Activated CD8-positive, alpha-beta T cell treated with anti-CD3 and anti-CD28 coated beads for 36 hours (primary cell): ENCODE data around the gene METAP1D. TPM values are rescaled to one million over a fixed set of nuclear protein-coding genes. Genes with fewer than 3 reads are reported as not detected.

Experiments used
- ATAC-seq: fragments of 200-7000 bp; cut with Tn5 transposase; one replicate; pipeline ENCODE4 v1.10.0; 2021; ENCODE audit warnings: mild to moderate bottlenecking, moderate library complexity
- CTCF ChIA-PET: fragments of 350-600 bp; sonication (Branson Sonifier 250); formaldehyde crosslinking; loops from one replicate; lab custom pipeline; 2021; ENCODE audit warnings: antibody characterized with exemption; lab: Charles Lee
- POLR2A ChIA-PET: fragments of 350-600 bp; sonication (Branson Sonifier 250); formaldehyde crosslinking; loops from one replicate; lab custom pipeline; 2021; ENCODE audit warnings: antibody characterized with exemption; lab: Charles Lee
- DNase-seq: peaks from one replicate; pipeline ENCODE4 v3.0.0-alpha.2; 2020
- H3K27ac Mint-ChIP-seq: one replicate; pipeline ENCODE4 v1.8.0; 2021; ENCODE audit warnings: mild to moderate bottlenecking, mixed read lengths
- H3K27me3 Mint-ChIP-seq: one replicate; pipeline ENCODE4 v1.8.0; 2021; ENCODE audit warnings: mixed read lengths
- H3K36me3 Mint-ChIP-seq: one replicate; pipeline ENCODE4 v1.8.0; 2021; ENCODE audit warnings: low read depth, mixed read lengths
- H3K4me1 Mint-ChIP-seq: one replicate; pipeline ENCODE4 v1.8.0; 2021; ENCODE audit warnings: low read depth, mixed read lengths
- H3K4me3 Mint-ChIP-seq: one replicate; pipeline ENCODE4 v1.8.0; 2021; ENCODE audit warnings: mild to moderate bottlenecking, moderate library complexity, mixed read lengths
- H3K9me3 Mint-ChIP-seq: one replicate; pipeline ENCODE4 v1.8.0; 2021; ENCODE audit warnings: mixed read lengths
- intact Hi-C: fragments of 100-400 bp; cut with micrococcal nuclease; formaldehyde crosslinking; loops from one replicate; pipeline ENCODE4 v1.10.0; 2022
- total RNA-seq, 2 experiments: library from RNA; stranded (reverse); gene quantifications; one replicate each; pipeline ENCODE4 v1.2.3, GENCODE V29; 2021
- TF ChIP-seq, protein P1 (sequence below): fragments of 200-600 bp; IDR thresholded peaks from one replicate; pipeline ENCODE4 v1.8.0; 2022; ENCODE audit warnings: antibody characterized with exemption, mild to moderate bottlenecking

METAP1D gene
- total RNA-seq, 2 experiments from 2014 or later = 5.4 to 8.8 TPM

DNA sequence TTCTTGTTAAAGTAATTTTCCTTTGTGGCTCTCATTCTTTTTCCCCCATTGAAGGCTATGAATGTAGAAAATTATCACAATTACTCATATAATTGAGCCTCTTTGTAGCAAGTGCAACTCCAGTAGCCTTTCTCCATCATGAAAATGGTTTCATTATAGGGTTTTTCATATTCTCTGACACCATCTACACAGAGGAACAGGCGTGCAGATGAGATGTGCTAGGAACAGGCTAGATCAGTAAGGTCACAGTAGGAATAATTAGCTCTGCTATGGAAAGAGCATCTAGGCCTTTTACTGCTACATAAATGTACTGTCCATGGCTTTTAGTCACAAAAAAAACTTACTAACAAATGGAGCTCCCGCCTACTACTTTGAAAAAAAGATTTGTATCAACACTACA, 73.0 kb downstream of the METAP1D start:
- no peak overlapping the region for H3K4me3 Mint-ChIP-seq
- POLR2A ChIA-PET = no interaction called here

DNA sequence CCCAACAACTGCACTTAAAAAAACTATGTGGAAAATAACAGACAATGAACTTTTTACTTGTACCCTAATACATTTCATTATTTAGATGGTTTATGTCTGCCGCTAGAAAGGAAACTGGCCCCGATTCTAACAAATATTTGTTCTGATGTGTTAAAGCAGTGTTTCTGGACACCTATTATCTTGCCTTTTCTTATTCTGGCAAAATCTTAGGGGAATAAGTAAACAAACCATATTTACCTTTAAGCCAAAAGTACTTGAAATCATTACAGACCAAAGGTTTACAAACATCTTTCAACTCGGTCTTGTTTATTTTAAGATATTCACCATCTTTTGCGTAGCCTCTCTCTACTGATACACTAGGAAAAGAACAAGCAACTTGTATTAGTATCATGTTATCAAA, 73.8 kb downstream of the METAP1D start:
- ChIA-PET POLR2A (no interaction called here), CTCF (interaction anchor here (0.8 kb wide), 1 partner anchor 35 kb away, joined by 3 read pairs; no protein-coding TSS in a partner anchor)
- Mint-ChIP-seq H3K27me3 (peaks cover 16% of the 10 kb centered on the region), H3K4me1 (no peaks in the 10 kb centered on the region), H3K36me3 (peaks cover 11% of the 10 kb centered on the region), H3K27ac (no peak overlapping the region), H3K9me3 (no peaks in the 10 kb centered on the region), H3K4me3 (no peak overlapping the region)
- TF ChIP-seq, protein P1, sequence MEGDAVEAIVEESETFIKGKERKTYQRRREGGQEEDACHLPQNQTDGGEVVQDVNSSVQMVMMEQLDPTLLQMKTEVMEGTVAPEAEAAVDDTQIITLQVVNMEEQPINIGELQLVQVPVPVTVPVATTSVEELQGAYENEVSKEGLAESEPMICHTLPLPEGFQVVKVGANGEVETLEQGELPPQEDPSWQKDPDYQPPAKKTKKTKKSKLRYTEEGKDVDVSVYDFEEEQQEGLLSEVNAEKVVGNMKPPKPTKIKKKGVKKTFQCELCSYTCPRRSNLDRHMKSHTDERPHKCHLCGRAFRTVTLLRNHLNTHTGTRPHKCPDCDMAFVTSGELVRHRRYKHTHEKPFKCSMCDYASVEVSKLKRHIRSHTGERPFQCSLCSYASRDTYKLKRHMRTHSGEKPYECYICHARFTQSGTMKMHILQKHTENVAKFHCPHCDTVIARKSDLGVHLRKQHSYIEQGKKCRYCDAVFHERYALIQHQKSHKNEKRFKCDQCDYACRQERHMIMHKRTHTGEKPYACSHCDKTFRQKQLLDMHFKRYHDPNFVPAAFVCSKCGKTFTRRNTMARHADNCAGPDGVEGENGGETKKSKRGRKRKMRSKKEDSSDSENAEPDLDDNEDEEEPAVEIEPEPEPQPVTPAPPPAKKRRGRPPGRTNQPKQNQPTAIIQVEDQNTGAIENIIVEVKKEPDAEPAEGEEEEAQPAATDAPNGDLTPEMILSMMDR = no peak
- ATAC-seq (no peak), DNase-seq (no peak)
- intact Hi-C loops = no loop called here

More for the DNA sequence above, 73.0 kb downstream of the METAP1D start:
- Mint-ChIP-seq H3K27me3 (peaks cover 11% of the 10 kb centered on the region), H3K36me3 (peaks cover 11% of the 10 kb centered on the region), H3K27ac (no peak overlapping the region), H3K9me3 (no peaks in the 10 kb centered on the region), H3K4me1 (no peaks in the 10 kb centered on the region)
- DNase-seq (no peak), ATAC-seq (no peak)
- CTCF ChIA-PET = interaction anchor here (0.8 kb wide), 1 partner anchor 36 kb away, joined by 3 read pairs; no protein-coding TSS in a partner anchor
- TF ChIP-seq, protein P1 = no peak
- intact Hi-C loops = no loop called here

DNA sequence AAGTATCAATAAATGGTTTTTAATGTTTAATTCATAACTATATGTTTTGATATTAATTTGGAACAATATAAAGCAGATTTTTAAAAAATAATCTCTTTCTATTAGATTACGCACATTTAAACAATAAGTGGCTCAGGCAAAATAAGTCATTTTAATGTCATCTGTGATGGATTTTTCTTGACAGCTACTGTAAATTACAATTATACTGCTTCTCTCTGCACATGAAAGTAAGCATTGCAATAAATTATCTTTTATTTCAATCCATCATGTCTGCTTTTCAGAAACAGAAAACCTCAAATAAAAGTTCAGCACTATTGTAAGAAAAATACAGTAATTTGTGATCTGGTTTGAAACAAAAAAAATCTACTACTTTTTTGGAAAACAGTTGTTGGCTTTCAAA, 74.5 kb downstream of the METAP1D start:
- DNase-seq = no peak
- Mint-ChIP-seq H3K4me1 (no peaks in the 10 kb centered on the region), H3K4me3 (no peak overlapping the region), H3K9me3 (no peaks in the 10 kb centered on the region), H3K27ac (no peak overlapping the region), H3K36me3 (peaks cover 7% of the 10 kb centered on the region), H3K27me3 (peaks cover 20% of the 10 kb centered on the region)
- intact Hi-C loops = no loop called here
- CTCF ChIA-PET = no interaction called here
- ATAC-seq = no peak
- TF ChIP-seq, protein P1 = no peak
- POLR2A ChIA-PET = no interaction called here

DNA sequence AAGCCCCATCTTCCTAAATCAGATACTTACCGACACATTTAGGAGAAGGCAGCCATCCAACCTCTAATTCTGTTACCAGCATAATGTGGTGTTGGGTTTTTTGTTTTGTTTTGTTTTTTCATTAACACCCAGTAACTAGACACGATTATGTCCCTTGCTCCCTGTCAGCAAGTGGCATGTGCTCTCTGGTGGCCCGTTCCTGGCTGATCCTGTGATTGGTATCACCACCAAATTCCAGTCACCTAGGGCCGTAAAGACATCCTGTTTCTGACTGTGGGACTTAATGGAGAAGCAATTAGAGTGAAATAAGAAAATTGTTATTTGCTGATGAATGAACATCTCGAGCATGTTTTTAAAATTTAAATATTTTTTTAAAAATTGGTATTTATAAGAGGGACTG, 79.7 kb downstream of the METAP1D start:
- Mint-ChIP-seq H3K36me3 (peaks cover 6% of the 10 kb centered on the region), H3K4me3 (no peak overlapping the region), H3K27me3 (peaks cover 68% of the 10 kb centered on the region), H3K27ac (no peak overlapping the region), H3K9me3 (no peaks in the 10 kb centered on the region), H3K4me1 (peaks cover 14% of the 10 kb centered on the region)
- CTCF ChIA-PET = interaction anchor here (1.6 kb wide), 1 partner anchor 48 kb away, joined by 3 read pairs; no protein-coding TSS in a partner anchor
- no peak for DNase-seq
- POLR2A ChIA-PET = interaction anchor here (0.5 kb wide), 1 partner anchor 9 kb away, joined by 3 read pairs; no protein-coding TSS in a partner anchor
- ATAC-seq = no peak
- intact Hi-C loops = no loop called here
- TF ChIP-seq, protein P1 = no peak

GRCh38 chr2:172079838-172080640, 80.3 kb downstream of the METAP1D start:
- Mint-ChIP-seq H3K4me3 (no peak overlapping the region), H3K9me3 (no peaks in the 10 kb centered on the region), H3K27ac (no peak overlapping the region), H3K36me3 (peaks cover 6% of the 10 kb centered on the region), H3K4me1 (peaks cover 17% of the 10 kb centered on the region), H3K27me3 (peaks cover 73% of the 10 kb centered on the region)
- TF ChIP-seq, protein P1 = no peak
- DNase-seq (no peak), ATAC-seq (no peak)
- ChIA-PET CTCF (interaction anchor here (1.6 kb wide), 1 partner anchor 47 kb away, joined by 3 read pairs; no protein-coding TSS in a partner anchor), POLR2A (interaction anchor here (0.5 kb wide), 1 partner anchor 8 kb away, joined by 3 read pairs; no protein-coding TSS in a partner anchor)
- intact Hi-C loops = loop anchor here (1.0 kb wide), 1 partner anchor 10 kb away; no protein-coding TSS in a partner anchor
